GM23338 (cell line): ENCODE data around the gene ERO1B. TPM values are rescaled to one million over a fixed set of nuclear protein-coding genes. Genes with fewer than 3 reads are reported as not detected.

Experiments used
- ATAC-seq: fragments of 200-7000 bp; cut with Tn5 transposase; 3 replicates; pipeline ENCODE4 v1.9.1; 2020
- DNase-seq: peaks from one replicate; pipeline ENCODE4 v3.0.0-alpha.2; 2015; ENCODE audit warnings: low spot score
- H2AFZ ChIP-seq: fragments of 200-600 bp; sonication (generic); 2 replicates; pipeline ENCODE4 v1.8.0; 2016; ENCODE audit warnings: antibody characterized with exemption, mild to moderate bottlenecking, moderate library complexity
- H3F3A ChIP-seq: fragments of 200-600 bp; sonication (generic); replicated peaks from 2 replicates; pipeline ENCODE4 v1.8.0; 2017; ENCODE audit warnings: antibody characterized with exemption, mixed run types, low read depth
- H3K27ac ChIP-seq: fragments of 200-600 bp; sonication (generic); 2 replicates; pipeline ENCODE4 v1.6.1; 2016; ENCODE audit warnings: low read depth
- H3K27me3 ChIP-seq: fragments of 200-600 bp; sonication (generic); 2 replicates; pipeline ENCODE4 v1.8.0; 2016; ENCODE audit warnings: mild to moderate bottlenecking, mixed run types, moderate library complexity; ENCODE audit not compliant: insufficient read depth
- H3K36me3 ChIP-seq: fragments of 200-600 bp; sonication (generic); 2 replicates; pipeline ENCODE4 v1.8.0; 2016; ENCODE audit warnings: mild to moderate bottlenecking; ENCODE audit not compliant: insufficient read depth
- H3K4me1 ChIP-seq: fragments of 200-600 bp; sonication (generic); 2 replicates; pipeline ENCODE4 v1.8.0; 2016; ENCODE audit warnings: mild to moderate bottlenecking, moderate library complexity; ENCODE audit not compliant: insufficient read depth
- H3K4me2 ChIP-seq: fragments of 200-600 bp; sonication (generic); 2 replicates; pipeline ENCODE4 v1.7.1; 2017; ENCODE audit warnings: mixed run types
- H3K4me3 ChIP-seq: fragments of 200-600 bp; sonication (generic); 2 replicates; pipeline ENCODE4 v1.6.1; 2016; ENCODE audit warnings: mixed run types
- H3K79me2 ChIP-seq: fragments of 200-600 bp; sonication (generic); replicated peaks from 2 replicates; pipeline ENCODE4 v1.8.0; 2017; ENCODE audit warnings: mild to moderate bottlenecking; ENCODE audit not compliant: insufficient read depth
- H3K9me2 ChIP-seq: fragments of 200-600 bp; sonication (generic); 2 replicates; pipeline ENCODE4 v1.8.0; 2017; ENCODE audit not compliant: insufficient read depth
- H4K20me1 ChIP-seq: fragments of 200-600 bp; sonication (generic); replicated peaks from 2 replicates; pipeline ENCODE4 v1.8.0; 2017; ENCODE audit warnings: mild to moderate bottlenecking; ENCODE audit not compliant: insufficient read depth
- H3K27ac Mint-ChIP-seq: 2 replicates; pipeline ENCODE4 v1.8.0; 2020; ENCODE audit warnings: inconsistent platforms, mild to moderate bottlenecking, moderate library complexity, mixed read lengths
- H3K27me3 Mint-ChIP-seq: 3 replicates; pipeline ENCODE4 v1.8.0; 2022; ENCODE audit warnings: low read depth, mild to moderate bottlenecking, moderate library complexity, mixed read lengths, inconsistent platforms; ENCODE audit not compliant: insufficient read depth, poor library complexity
- H3K36me3 Mint-ChIP-seq: 3 replicates; pipeline ENCODE4 v1.8.0; 2021; ENCODE audit warnings: low read depth, mild to moderate bottlenecking, inconsistent platforms, moderate library complexity, mixed read lengths
- H3K4me1 Mint-ChIP-seq: 3 replicates; pipeline ENCODE4 v1.8.0; 2020; ENCODE audit warnings: mild to moderate bottlenecking, inconsistent platforms, mixed read lengths
- H3K4me3 Mint-ChIP-seq: 3 replicates; pipeline ENCODE4 v1.8.0; 2021; ENCODE audit warnings: moderate library complexity, mild to moderate bottlenecking, inconsistent platforms, mixed read lengths
- H3K9me3 Mint-ChIP-seq: 3 replicates; pipeline ENCODE4 v1.8.0; 2020; ENCODE audit warnings: moderate library complexity, mild to moderate bottlenecking, inconsistent platforms, mixed read lengths
- CREB1 ChIP-seq: fragments of 250-450 bp; sonication (Bioruptor Pico); IDR thresholded peaks from 2 replicates; pipeline ENCODE4 v1.5.0; 2020; ENCODE audit warnings: low read depth, mild to moderate bottlenecking, moderate library complexity
- CTCF ChIP-seq, 2 experiments: fragments of 200-600 bp in 1 of 2; sonication (generic) in 1 of 2; conservative IDR thresholded peaks; 2 replicates each; pipeline versions ENCODE4 v1.5.1 to v1.6.1; 2016 to 2017; ENCODE audit warnings: antibody characterized with exemption in 2 of 2, low read depth in 2 of 2, mild to moderate bottlenecking in 2 of 2, moderate library complexity in 1 of 2
- ETS1 ChIP-seq: IDR thresholded peaks from 2 replicates; pipeline ENCODE4 v1.6.1; 2016; ENCODE audit warnings: antibody characterized with exemption
- EZH2 ChIP-seq: fragments of 200-600 bp; sonication (generic); IDR thresholded peaks from one replicate; pipeline ENCODE4 v1.8.0; 2017; ENCODE audit warnings: antibody characterized with exemption, mild to moderate bottlenecking, low read depth; ENCODE audit not compliant: unreplicated experiment
- EZH2phosphoT487 ChIP-seq: fragments of 200-600 bp; sonication (generic); IDR thresholded peaks from one replicate; pipeline ENCODE4 v1.8.1; 2018; ENCODE audit warnings: antibody characterized with exemption; ENCODE audit not compliant: unreplicated experiment
- JUNB ChIP-seq: IDR thresholded peaks from one replicate; pipeline ENCODE4 v1.6.1; 2016; ENCODE audit warnings: antibody characterized with exemption; ENCODE audit not compliant: unreplicated experiment
- NANOG ChIP-seq: IDR thresholded peaks from 2 replicates; pipeline ENCODE4 v1.6.1; 2016; ENCODE audit warnings: antibody characterized with exemption, borderline replicate concordance
- POLR2AphosphoS5 ChIP-seq: IDR thresholded peaks from 2 replicates; pipeline ENCODE4 v1.6.1; 2016; ENCODE audit warnings: antibody characterized with exemption, low read depth
- REST ChIP-seq: IDR thresholded peaks from one replicate; pipeline ENCODE4 v1.6.1; 2018; ENCODE audit warnings: antibody characterized with exemption; ENCODE audit not compliant: unreplicated experiment
- STAT1 ChIP-seq: IDR thresholded peaks from one replicate; pipeline ENCODE4 v1.6.1; 2016; ENCODE audit warnings: antibody characterized with exemption; ENCODE audit not compliant: unreplicated experiment
- ZNF114 ChIP-seq: fragments of 250-450 bp; sonication (Bioruptor Pico); IDR thresholded peaks from 2 replicates; pipeline ENCODE4 v1.5.0; 2020; ENCODE audit warnings: mild to moderate bottlenecking, moderate library complexity
- ZNF331 ChIP-seq: fragments of 250-450 bp; sonication (Bioruptor Pico); IDR thresholded peaks from 2 replicates; pipeline ENCODE4 v1.5.0; 2020; ENCODE audit warnings: low read depth, mild to moderate bottlenecking, moderate library complexity
- ZNF462 ChIP-seq: fragments of 250-450 bp; sonication (Bioruptor Pico); IDR thresholded peaks from 2 replicates; pipeline ENCODE4 v1.5.0; 2020; ENCODE audit warnings: mild to moderate bottlenecking, moderate library complexity
- polyA plus RNA-seq: library from polyadenylated mRNA; unstranded; fragments of >200 nt; fragmentation: Nextera tagmentation; extraction: Ambion mirVana; gene quantifications from 2 replicates; pipeline ENCODE4 v1.2.1, GENCODE V29; 2016
- total RNA-seq: library from RNA; depleted of rRNA; stranded (reverse); fragments of >200 nt; shearing (Covaris generic); gene quantifications from 2 replicates; pipeline ENCODE4 v1.2.3, GENCODE V29; 2014

ERO1B gene
- total and polyA plus RNA-seq, 2 experiments from 2014 or later: 2.4 to 3.6 TPM

- Histone ChIP-seq H3K27ac (no peak overlapping the region), H3K4me2 (no peak overlapping the region), H3K9me2 (no peaks in the 10 kb centered on the region), H3K36me3 (no peaks in the 10 kb centered on the region), H2AFZ (no peak overlapping the region), H3K4me3 (no peak overlapping the region), H3K27me3 (no peaks in the 10 kb centered on the region), H3F3A (no peaks in the 10 kb centered on the region), H3K79me2 (no peaks in the 10 kb centered on the region), H3K4me1 (no peaks in the 10 kb centered on the region), H4K20me1 (no peaks in the 10 kb centered on the region)
- no peaks in the 10 kb centered on the region for H3K27me3 Mint-ChIP-seq
- H3K9me3 Mint-ChIP-seq: no peaks in the 10 kb centered on the region
- TF ChIP-seq POLR2AphosphoS5: no peak
- no peak for TF ChIP-seq JUNB
- no peak for TF ChIP-seq ZNF114 (CRISPR knock-in tag)
- no peak for TF ChIP-seq EZH2
- no peak for TF ChIP-seq STAT1
- no peak for TF ChIP-seq CTCF (conservative IDR thresholded peaks at IDR 0.05; ENCODE audit: low read depth in 2 of 2)
- no peak for TF ChIP-seq REST
- no peak for TF ChIP-seq EZH2phosphoT487
- no peak for TF ChIP-seq NANOG
- TF ChIP-seq CREB1 (CRISPR knock-in tag): no peak
- no peak for TF ChIP-seq ZNF462 (CRISPR knock-in tag)
- no peak for TF ChIP-seq ETS1
- TF ChIP-seq ZNF331: no peak
- no peak overlapping the region for H3K4me3 Mint-ChIP-seq
- no peaks in the 10 kb centered on the region for H3K4me1 Mint-ChIP-seq
- no peak overlapping the region for H3K27ac Mint-ChIP-seq
- DNase-seq: no peak
- H3K36me3 Mint-ChIP-seq: no peaks in the 10 kb centered on the region; the same call in 2 of the 3 replicates
- ATAC-seq: no peak
These were observed 68.2 kb downstream of the ERO1B start for GRCh38 chr1:236213534-236213933.
